Ramos (cell line): ENCODE data around the gene MUSTN1.

ENCODE experiments used
- in situ Hi-C: fragments of 300-500 bp; cut with MboI; formaldehyde crosslinking; loops from one replicate; pipeline ENCODE4 v1.14.3; 2022; ENCODE audit warnings: low sequenced_read_pairs; ENCODE audit not compliant: unreplicated experiment

Gene MUSTN1

DNA sequence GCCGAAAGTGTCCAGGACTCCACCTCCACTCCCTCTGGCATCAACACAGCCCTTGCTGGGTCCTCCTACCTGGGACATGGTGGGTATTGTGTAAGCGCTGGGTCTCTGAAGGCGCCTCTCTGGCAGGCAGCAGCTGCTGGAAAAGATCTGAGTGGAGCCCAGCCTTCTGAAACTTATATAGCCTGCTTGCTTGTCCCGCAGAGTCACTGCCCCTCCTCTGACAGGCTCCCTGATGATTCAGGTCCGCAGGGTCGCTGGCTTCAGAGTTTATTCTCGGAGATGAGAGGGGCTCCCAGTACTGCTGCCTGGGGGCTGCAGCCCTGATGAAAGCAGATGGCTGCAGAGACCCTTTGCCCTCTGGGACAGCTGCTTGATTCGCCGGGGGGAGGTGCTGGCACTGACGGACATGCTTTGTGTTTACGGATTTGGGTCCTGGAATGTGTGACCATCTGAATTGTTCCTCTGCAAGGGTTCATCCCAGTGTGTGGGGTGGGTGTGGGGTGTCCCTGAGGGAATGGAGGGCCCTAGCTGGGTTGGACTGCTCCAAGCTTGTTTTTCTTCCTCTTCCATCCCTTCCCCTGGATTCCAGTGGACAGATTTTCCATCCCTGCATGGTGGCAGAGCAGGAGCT, at the start of gene MUSTN1:
Gene MUSTN1, minus strand, starts transcription at position 149 of the 631 bp plus-strand sequence. Its CDS starts 71 bp downstream, at position 78.
- in situ Hi-C loops: no loop called here

DNA sequence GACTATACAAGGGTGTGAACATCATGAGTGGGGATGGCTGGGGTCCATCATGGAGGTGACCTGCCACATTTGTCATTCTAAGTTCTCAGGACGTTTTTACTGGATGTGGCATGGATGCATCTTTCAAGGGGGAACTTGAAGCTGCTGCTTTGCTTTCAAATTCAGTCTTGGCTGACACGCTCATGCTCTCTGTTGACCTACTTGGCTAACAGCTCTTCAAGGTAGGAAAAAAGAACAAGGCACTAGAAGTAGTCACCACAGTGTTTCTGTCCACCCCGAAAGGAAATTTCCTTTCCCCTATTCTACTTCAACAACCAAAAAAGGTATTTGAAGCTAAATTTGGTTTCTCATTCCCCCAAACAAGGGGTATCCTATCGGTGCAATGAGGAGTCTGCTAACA, 47.6 kb upstream of the MUSTN1 start:
- in situ Hi-C loops: no loop called here

DNA sequence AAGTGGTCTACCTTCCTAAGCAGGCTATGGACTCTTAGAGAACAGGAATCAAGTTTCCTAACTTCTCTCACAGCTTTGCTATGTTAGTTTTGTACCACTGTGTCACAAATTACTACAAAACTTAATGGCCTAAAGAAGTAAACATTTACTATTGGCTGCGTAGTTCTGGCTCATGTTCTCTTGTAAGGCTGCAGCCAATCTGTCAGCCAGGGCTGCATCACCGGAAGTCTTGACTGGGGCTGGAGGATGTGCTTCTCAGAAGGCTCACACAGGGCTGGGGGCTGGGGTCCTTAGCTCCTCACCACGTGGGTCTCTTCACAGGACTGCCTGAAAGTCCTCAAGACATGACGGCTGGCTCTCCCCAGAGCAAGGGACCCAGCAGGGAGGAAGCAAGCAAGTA, 47.1 kb upstream of the MUSTN1 start:
- in situ Hi-C loops: no loop called here

DNA sequence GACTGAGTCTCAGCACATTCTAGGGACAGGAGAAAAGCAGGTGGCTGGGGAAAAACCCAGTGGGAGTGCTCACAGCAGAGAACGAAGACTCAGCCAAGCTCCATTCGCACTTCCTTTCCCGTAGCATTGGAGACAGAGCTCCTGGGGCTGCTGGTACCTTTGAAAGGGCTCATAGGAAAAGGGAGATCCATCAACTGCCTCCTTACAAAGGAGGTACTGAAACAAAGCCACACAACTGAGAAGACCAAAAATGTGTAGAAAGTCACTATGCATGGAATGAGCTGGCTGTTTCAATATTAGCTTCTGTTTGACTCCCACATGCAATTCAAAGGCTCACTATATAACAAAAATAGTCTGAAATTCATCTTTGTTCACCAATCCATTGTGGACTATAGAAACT, 45.7 kb upstream of the MUSTN1 start:
- in situ Hi-C loops: no loop called here

DNA sequence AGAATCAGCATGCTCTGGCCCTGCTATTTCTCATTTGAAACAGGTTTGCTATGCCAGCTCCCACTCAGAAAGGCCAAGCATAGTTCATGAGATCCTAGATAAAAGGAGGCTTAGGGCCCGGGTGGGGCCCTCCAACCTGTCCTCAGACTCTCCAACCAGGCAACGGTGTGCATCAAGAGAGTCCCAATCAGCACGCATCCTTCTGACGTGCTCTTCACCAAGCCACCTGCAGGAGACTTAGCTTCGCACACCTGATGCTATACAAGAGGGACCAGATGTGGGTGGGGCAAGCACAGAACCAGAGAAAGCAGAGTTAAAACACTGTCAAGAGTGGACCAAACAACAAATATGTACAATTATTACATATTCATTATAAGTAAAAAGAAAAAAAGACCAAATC, 45.2 kb upstream of the MUSTN1 start:
- in situ Hi-C loops: no loop called here

DNA sequence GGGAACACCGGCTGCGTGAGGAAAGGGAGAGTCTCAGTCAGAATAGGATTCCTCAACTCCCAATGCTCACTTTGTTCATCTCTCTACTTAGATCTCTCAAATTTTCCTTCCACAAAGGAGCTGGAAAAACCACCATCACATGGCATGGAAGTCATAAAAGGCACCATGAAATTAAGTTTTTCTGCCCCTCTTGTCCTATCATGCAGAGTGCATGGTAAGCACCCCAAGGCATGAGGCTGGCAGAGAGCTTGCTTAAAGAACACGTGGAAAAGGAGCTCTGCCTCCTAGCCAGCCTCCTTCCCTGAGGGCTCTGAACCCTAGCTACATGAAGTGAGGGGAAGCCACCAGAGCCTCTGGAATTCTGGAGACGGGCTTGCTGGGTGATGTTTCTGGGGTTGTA, 44.8 kb upstream of the MUSTN1 start:
- in situ Hi-C loops: no loop called here

DNA sequence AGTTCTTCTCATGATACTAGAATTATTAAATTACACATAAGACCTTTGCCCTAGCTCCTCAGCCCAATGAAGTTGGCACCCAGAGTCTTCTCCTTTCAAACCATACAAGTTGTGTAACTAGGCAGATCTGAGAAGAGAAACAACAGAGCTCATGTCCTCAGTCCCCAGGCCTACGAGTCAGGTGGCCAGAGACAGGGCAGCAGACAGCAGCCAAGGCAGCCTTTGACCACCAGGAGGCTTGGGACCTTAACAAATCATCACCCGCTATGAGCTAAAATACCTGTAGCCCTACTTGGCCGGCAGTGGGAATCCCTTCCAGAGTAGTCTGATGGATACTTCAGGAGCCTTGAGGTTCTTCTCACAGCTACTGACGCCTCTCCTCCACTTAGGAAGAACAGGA, 44.3 kb upstream of the MUSTN1 start:
- in situ Hi-C loops: no loop called here

DNA sequence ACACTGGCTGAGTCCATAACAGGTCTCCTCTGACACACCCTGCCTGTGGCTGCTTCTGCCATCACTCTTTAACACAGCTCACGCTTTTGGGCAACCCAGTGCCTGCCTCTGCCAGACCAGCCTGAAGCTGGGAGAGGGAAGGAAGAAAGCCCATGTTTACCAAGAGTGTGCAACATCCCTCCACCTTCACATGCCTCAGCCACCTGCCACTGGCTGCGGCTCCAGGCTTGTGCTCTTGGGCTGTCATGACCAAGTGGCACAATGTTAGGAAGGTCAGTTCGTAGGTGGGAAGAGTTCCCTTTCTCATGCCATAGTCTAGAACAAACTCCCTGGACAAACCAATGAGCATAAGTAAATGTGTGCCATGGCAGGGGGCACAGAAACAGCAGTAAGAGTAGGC, 42.3 kb upstream of the MUSTN1 start:
- in situ Hi-C loops: no loop called here

DNA sequence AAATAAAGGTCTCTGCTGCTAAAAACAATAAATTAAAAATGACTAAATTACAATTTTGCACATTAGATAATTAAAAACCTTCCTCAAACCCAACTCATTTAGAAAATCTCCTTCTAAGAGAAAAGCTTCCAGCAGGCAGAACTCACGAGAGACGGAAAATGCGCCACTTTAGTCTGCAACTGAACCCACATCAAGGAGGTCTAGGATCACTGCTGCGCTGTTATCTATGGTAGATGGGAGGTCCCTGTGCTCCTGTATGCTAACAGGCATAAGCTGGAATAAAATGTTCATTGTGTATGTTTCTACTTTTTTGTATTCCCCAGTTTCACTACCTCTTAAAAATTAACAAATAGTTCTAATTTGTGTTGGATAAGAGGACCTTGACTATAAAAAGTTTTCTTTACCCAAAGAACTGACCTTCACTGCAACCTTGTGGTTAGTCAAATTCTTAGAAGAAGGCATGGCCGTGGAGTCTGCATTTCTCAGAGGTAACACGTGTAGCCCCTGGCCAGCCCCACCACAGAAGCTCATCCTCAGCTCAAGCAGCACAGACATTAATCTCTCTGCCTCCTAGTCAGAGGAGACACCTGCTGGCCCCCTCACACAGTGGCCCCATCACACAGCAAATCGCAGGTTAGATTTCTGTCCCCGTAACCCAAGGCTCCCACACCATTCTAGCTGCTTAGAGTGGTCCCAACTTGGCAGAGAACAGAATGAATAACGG, 40.2 kb upstream of the MUSTN1 start:
- in situ Hi-C loops: no loop called here

DNA sequence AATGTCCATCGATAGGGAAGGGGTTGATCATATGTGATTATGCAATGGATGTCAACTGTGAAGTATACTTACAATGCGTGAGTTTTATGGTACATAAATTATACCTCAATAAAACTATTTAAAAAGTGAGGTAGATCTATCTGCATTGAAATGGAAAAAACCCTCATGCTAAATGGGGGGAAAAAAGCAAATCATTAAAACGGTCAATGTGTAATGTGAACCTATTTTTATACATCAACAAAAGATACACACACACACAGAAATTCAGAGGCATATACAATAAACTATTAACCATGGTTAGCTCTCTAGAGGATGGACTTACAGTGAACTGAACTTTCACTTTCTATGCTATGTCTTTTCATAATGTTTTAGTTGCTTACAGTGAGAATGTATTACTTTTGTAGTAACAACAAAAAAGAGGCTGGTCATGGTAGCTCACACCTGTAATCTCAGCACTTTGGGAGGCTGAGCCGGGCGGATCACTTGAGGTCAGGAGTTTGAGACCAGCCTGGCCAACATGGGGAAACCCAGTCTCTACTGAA, 39.4 kb upstream of the MUSTN1 start:
- in situ Hi-C loops: no loop called here

DNA sequence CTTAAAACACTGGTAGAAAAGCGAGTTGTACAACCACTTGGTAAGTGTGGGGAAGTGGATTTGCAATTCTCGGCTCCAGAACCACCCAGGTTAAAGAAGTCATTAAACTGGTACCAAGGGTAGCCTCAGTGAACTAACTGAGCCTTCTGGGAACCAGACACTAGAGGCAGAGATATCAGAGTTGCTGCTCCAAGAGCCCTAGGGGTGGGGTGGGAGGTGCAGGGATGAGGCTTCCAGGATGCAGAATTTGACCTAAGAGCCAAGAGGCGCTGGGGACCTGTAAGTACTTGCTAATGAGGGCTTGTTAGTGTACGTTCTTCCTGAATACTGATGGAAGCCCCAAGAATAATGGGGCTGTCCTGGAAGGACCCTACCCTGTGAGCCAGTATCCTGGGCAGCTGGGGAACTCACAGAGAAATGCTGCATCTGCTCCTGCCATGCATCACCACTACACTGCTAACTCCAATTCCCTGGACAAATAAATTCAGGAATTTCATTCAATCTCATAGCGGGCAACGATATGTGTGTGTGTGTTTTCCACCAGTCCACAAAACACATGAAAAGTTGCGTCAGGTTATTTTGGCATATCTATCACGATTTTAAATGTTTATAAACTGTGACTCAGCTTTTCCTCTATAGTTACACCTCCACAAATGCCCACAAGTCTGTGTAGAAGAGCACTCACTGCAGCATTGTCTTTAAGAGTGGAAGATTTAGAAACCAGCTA, 38.8 kb upstream of the MUSTN1 start:
- in situ Hi-C loops: no loop called here

DNA sequence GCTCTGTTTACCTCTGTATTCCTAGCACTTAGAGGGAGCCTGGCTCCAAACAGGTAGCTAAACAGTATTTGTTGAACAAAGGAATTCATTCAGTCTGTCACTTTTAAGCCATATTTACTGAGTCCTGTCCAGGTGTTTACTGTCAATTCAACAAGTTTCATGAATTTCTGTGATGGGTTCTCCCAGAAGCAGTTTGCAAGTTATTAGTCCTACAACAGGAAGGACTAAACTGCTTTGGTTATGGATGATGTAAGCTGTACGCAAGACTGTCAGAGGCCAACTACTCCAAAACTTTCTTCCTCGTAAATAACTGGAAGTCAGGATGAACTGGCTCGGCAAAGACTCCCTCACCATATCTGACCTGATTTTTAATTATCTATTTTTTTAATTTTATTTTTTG, 37.4 kb upstream of the MUSTN1 start:
- in situ Hi-C loops: no loop called here

DNA sequence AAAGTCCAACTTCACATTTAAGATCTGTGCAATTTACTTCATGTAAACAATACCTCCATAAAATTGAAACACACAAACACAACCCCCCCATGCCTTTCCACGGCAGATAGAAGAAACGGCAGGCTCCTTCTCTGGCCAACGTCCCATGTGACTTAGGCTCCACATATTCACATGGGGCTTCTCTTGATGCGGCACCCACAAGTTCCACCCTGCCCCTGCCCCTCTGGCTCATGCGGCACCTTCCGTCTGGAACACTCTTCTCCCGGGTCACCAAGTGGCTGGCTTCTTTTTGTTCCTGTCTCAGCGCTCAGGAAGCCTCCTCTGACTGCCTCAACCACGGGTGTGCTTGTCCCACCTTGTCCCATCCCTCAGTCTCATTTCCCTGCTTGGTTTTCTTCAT, 36.9 kb upstream of the MUSTN1 start:
- in situ Hi-C loops: no loop called here

DNA sequence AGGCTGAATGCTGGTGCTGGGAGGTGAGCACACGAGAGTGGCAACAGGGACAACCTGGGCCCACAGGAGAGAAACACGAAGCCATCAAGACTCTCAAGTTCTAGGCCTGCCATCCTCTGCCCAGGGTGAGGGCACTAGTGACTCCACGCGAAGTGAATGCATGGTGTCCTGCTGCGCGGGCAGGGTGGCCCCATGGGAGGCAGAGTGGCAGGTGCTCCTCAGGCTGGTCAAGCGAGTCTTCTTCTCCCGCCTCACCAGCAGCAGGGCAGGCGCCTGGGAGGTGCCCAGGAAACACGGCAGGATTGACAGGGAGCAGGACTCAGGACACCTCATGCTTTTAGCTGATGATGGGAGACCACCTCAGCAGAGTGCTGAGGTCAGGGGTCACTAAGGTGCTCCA, 35.7 kb upstream of the MUSTN1 start:
- in situ Hi-C loops: no loop called here

DNA sequence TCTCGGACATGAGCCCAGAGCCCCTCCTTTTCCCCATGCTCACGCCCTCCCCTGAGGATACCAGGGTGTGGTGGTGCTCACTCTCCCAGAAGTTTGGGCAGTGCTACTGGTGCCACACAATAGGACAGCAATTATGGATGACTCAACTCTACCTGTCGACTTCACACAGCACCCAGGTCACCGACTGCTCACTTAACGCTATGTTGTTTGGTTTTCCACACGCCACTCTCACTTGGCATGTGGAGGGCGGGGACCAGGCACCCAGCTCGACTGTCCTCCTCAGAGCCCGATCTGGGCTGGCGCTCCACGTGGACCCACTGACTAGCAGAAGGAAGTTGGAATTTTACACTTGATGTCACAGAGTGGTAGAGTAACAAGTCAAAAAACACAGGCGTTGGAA, 31.6 kb upstream of the MUSTN1 start:
- in situ Hi-C loops: no loop called here

DNA sequence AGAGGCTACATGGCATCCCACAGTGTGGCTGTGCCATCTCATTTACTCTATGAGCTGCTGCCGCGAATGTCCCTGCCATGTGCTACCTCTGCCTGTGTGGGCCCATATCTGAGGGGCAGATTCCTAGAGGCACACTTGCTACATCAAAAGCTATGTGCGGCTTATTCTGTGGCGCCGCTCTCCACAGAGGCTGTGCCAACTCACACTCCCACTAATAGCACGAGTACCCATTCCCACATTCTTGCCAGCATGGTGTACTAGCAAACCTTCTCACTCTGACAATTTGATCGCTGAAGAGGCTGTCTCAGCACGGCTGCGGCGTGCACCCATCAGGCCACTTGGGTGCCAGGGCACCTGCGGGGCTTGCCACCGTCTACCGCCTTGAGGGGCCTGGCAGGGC, 31.2 kb upstream of the MUSTN1 start:
- in situ Hi-C loops: no loop called here

DNA sequence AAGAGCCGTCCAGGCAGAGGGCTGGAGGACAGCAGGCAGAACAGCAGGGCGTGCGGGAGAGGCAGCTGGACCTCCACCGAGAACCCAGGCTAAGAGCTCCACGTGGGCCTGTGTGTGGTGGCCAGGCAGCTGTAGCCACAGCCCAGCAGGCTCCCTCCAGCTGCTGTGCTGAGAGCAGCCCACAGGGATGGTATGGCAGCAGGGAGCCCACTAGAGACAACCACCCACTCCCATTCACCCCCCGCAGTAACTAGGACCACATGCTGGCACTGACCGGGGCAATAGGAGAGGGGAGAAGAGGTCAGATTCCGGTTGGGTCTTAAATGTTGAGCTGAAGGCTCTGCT, 25.6 kb upstream of the MUSTN1 start:
- in situ Hi-C loops: no loop called here

DNA sequence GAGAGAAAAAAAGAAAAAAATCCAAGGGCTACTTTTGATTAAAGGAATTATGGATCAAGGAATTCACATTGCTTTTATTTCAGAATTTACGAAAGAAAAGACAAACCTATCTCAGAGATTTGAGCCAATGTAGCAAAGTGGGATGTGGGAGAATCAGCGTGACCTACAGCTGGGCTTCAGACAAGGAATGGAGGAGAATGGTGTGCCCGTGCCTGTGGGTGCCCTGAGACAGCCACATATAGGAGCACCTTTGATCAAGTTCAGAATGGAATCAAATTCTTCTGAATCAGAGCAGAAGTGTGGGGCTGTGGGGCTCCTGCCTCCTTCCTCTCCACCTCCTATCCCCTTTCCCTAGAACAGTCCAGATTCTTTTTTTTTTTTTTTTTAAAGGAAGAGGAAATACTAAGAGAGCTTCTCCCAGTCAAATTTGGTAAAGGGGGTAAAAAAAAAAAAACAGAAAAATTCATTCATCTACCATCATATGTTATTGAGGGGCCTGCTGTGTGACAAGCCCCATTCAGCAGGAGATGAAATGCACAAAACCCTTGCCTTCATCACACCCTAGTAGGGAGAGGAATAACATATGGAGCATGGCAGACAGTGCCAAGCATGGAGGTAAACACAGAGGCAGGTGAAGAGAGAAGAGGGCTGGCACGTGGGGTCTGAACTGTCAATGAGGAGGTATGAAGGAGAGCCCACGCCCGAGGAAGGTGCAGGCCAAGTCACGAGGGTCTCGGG, 25.0 kb upstream of the MUSTN1 start:
- in situ Hi-C loops: no loop called here

DNA sequence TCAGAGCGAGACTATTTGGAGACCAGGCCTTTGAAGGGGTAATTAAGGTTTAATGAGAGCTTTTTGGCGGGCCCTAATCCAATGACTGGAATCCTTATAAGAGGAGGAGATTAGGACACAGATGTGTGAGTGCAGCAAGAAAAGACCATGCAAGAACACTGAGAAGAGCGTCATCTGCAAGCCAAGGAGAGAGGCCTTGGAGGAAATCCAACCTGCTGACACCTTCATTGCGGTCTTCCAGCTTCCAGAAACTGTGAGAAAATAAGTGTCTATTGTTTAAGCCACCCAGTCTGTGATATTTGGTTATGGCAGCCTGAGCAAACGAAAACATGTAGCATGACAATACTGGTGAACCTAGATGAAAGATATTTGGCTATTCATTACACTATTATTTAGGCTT, 23.0 kb upstream of the MUSTN1 start:
- in situ Hi-C loops: no loop called here

DNA sequence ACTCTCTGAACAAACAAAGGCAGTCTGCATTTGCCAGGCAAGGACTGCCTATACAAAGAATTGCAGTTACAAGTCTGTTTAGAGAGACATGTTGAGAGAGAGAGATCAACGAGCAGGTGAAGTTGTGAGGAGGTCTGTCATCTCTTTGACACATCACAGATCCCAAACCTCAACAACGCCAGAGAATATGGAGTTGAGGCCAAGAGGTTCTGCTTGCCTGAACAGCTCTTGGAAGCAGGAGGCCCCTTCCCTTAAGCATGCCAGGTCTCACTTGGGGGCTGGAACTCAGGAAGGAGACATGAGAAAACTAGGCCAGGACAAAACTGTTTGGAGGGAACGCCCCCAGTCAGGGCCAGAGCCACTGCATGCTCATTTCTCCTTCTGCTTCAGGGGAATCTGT, 22.3 kb upstream of the MUSTN1 start:
- in situ Hi-C loops: no loop called here

DNA sequence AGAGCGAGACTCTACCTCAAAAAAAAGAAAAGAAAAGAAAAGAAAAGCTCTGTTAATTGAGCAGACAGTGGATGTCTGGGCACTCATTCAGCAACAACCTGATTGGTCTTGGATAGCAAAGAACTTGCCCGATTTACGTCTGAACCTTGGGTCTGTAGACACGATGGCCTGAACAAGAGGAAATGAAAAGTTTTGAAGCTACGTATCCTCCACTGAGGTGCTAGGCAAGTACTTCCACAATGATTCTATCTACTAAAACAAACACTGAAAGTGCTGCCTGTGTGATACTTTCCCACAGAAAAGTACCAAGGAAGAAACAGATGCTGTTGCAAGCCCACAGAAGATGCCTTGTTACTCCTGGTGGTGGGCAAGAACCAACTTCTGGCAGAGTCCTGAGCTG, 21.8 kb upstream of the MUSTN1 start:
- in situ Hi-C loops: no loop called here
